Loucy (cell line): ENCODE results near the gene PTPRT.

Source experiments
- H2AFZ ChIP-seq: fragments of 200-600 bp; sonication (generic); 2 replicates; pipeline ENCODE4 v1.6.0; 2016; ENCODE audit warnings: antibody characterized with exemption, mild to moderate bottlenecking, low read length, moderate library complexity
- H3F3A ChIP-seq: fragments of 200-600 bp; 2 replicates; pipeline ENCODE4 v1.6.0; 2016; ENCODE audit warnings: antibody characterized with exemption, low read depth, mild to moderate bottlenecking
- H3K27me3 ChIP-seq: fragments of 200-600 bp; sonication (generic); 2 replicates; pipeline ENCODE4 v1.6.1; 2014; ENCODE audit warnings: low read length, mild to moderate bottlenecking; ENCODE audit not compliant: insufficient read depth, poor library complexity, severe bottlenecking
- H3K36me3 ChIP-seq: fragments of 200-600 bp; sonication (generic); 2 replicates; pipeline ENCODE4 v1.6.1; 2016; ENCODE audit warnings: low read length; ENCODE audit not compliant: insufficient read depth
- H3K4me1 ChIP-seq: fragments of 200-600 bp; sonication (generic); 2 replicates; pipeline ENCODE4 v1.5.1; 2014; ENCODE audit warnings: low read length, mild to moderate bottlenecking; ENCODE audit not compliant: insufficient read depth, poor library complexity, severe bottlenecking
- H3K4me2 ChIP-seq: fragments of 200-600 bp; sonication (generic); 2 replicates; pipeline ENCODE4 v1.6.0; 2014; ENCODE audit warnings: antibody characterized with exemption, low read length, low read depth, mild to moderate bottlenecking; ENCODE audit not compliant: poor library complexity, severe bottlenecking
- H3K4me3 ChIP-seq: fragments of 200-600 bp; sonication (generic); 2 replicates; pipeline ENCODE4 v1.5.1; 2014; ENCODE audit warnings: low read length, mild to moderate bottlenecking, mixed read lengths; ENCODE audit not compliant: poor library complexity, severe bottlenecking
- H3K79me2 ChIP-seq: fragments of 200-600 bp; sonication (generic); 2 replicates; pipeline ENCODE4 v1.6.1; 2014; ENCODE audit warnings: low read length; ENCODE audit not compliant: insufficient read depth
- H3K9ac ChIP-seq: fragments of 200-600 bp; sonication (generic); 2 replicates; pipeline ENCODE4 v1.6.0; 2014; ENCODE audit warnings: mild to moderate bottlenecking, low read depth, low read length, moderate library complexity; ENCODE audit not compliant: poor library complexity, severe bottlenecking
- H3K9me2 ChIP-seq: fragments of 200-600 bp; sonication (generic); replicated peaks from 2 replicates; pipeline ENCODE4 v1.6.1; 2016; ENCODE audit warnings: low read depth, low read length, mixed read lengths
- H3K9me3 ChIP-seq: fragments of 200-600 bp; sonication (generic); 2 replicates; pipeline ENCODE4 v1.6.1; 2014; ENCODE audit warnings: mild to moderate bottlenecking, antibody characterized with exemption, low read length, low read depth; ENCODE audit not compliant: insufficient read depth
- H4K20me1 ChIP-seq: fragments of 200-600 bp; sonication (generic); 2 replicates; pipeline ENCODE4 v1.6.0; 2014; ENCODE audit warnings: antibody characterized with exemption, low read length, mild to moderate bottlenecking; ENCODE audit not compliant: insufficient read depth, poor library complexity, severe bottlenecking
- EZH2phosphoT487 ChIP-seq: fragments of 200-600 bp; IDR thresholded peaks from 2 replicates; pipeline ENCODE4 v1.6.1; 2018; ENCODE audit warnings: antibody characterized with exemption, mild to moderate bottlenecking, moderate library complexity, borderline replicate concordance
- TF ChIP-seq, protein P1 (sequence below): fragments of 200-600 bp; sonication (generic); conservative IDR thresholded peaks from 2 replicates; pipeline ENCODE4 v1.5.1; 2014; ENCODE audit warnings: mild to moderate bottlenecking, antibody characterized with exemption, low read length

Gene PTPRT

DNA sequence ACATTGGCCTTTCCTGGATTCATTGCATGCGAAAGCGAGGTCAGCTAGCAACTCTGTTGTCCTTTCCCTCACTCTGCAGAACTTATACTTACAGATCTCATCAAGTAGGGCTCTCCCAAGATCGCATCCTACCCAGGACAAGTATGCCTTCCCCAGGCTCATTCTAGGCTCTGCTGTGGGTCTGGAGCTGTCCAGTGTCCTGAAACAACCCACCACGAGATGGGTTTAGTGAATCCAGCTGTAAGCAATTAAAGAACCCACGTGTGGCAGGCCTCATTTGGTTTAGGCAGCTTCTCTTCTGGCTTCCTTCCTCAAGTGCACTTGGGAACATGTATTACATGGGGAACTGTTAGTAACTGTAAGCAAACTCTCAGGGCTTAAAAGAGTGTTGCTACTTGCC lies 1165.1 kb downstream of the PTPRT start:
- Histone ChIP-seq H3F3A (no peaks in the 10 kb centered on the region), H3K4me2 (no peak overlapping the region), H2AFZ (no peak overlapping the region), H3K36me3 (no peaks in the 10 kb centered on the region), H3K9ac (no peak overlapping the region), H3K9me2 (no peaks in the 10 kb centered on the region), H4K20me1 (no peaks in the 10 kb centered on the region), H3K9me3 (no peaks in the 10 kb centered on the region), H3K27me3 (no peaks in the 10 kb centered on the region), H3K4me3 (no peak overlapping the region), H3K4me1 (no peaks in the 10 kb centered on the region), H3K79me2 (no peaks in the 10 kb centered on the region)
- TF ChIP-seq EZH2phosphoT487: no peak
- TF ChIP-seq, protein P1, sequence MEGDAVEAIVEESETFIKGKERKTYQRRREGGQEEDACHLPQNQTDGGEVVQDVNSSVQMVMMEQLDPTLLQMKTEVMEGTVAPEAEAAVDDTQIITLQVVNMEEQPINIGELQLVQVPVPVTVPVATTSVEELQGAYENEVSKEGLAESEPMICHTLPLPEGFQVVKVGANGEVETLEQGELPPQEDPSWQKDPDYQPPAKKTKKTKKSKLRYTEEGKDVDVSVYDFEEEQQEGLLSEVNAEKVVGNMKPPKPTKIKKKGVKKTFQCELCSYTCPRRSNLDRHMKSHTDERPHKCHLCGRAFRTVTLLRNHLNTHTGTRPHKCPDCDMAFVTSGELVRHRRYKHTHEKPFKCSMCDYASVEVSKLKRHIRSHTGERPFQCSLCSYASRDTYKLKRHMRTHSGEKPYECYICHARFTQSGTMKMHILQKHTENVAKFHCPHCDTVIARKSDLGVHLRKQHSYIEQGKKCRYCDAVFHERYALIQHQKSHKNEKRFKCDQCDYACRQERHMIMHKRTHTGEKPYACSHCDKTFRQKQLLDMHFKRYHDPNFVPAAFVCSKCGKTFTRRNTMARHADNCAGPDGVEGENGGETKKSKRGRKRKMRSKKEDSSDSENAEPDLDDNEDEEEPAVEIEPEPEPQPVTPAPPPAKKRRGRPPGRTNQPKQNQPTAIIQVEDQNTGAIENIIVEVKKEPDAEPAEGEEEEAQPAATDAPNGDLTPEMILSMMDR: no peak
